Gastroesophageal sphincter (tissue), 3 donors: ENCODE data around the gene TMEM255B.

Experiments used
- CTCF ChIP-seq, 4 experiments: fragments of 200-600 bp in 2 of 4; fragments of 450-650 bp in 2 of 4; sonication (generic) in 1 of 4; IDR thresholded peaks; one replicate each; pipeline ENCODE4 v1.5.1; 2017 to 2019; ENCODE audit warnings: antibody characterized with exemption in 4 of 4, mild to moderate bottlenecking in 2 of 4, moderate library complexity in 2 of 4
- POLR2A ChIP-seq, 2 donors: fragments of 450-650 bp; IDR thresholded peaks; one replicate each; pipeline ENCODE4 v1.6.1; 2017; ENCODE audit warnings: antibody characterized with exemption in 2 of 2, mild to moderate bottlenecking in 2 of 2, moderate library complexity in 1 of 2
- POLR2AphosphoS5 ChIP-seq: sonication (generic); formaldehyde crosslinking; IDR thresholded peaks from one replicate; pipeline ENCODE4 v1.6.1; 2017; ENCODE audit warnings: antibody characterized with exemption

GRCh38 chr13:113775451-113776145, 16.6 kb downstream of the TMEM255B start:
- TF ChIP-seq POLR2A (IDR thresholded peaks at IDR 0.05): no peak
- TF ChIP-seq POLR2AphosphoS5: no peak
- TF ChIP-seq CTCF (IDR thresholded peaks at IDR 0.05): no peak
